ENCODE data around the gene TSR1.

The TSR1 gene

DNA sequence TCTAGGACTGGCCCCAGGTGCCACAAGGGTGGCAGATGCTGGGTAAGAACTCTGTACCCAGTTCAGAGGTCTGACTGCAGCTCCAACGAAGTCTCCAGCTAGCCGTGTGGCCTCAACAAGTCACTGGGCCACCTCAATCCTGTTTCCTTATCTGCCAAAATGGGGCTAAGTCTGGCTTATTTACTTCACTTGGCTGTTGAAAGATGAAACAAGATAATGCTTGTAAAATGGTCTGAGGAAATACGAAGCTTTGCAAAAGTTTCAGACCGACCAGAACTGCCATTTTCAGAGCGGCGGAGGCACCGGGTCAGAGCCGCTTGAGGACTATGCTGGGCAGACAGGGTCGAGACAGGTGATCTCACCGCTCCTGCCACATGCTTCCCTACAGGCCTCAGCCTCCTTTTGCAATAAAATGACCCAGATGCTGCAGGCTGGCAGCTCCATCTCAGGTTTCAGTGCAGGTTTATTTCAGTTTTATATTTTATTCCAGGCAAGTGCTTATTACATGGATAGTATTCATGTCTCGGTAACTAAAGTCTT lies 47.4 kb upstream of the TSR1 start:
- no peak overlapping the region for H3K27ac ChIP-seq (replicated peaks)
- no peak for DNase-seq (ENCODE audit: low read depth in 1 of 2, low spot score in 1 of 2)

DNA sequence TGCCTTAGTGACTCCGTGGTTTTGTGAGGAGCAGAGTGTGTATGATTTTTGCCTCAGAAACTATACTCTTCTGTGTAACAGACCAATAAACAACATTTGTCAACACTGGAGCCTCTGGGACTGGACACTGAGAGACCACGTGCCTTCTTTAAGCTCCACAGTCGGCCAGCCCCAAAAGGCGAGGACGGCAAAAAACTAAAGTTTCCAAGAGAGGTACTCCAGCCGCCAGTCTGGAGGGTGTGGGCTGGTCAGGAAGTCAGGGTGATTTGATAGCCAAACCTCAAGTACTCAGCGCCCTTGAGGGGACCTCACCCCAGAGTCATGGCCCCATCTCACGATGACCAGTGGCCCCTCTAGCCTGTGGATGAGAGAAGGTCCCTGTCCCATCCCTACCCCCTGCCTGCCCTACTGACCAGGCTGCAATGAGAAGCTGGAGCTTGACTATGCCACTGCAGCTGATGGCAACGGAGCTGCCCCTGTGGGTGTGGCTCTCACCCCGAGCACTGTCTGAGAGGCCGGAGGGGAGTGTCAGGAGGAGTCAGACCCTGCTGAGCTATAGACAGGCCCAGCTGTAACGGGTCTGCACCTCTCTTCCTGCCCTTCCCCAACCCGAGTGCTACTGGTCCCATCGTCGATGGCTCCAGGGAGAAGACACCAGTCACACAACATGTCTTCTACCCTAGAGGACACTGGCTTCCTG lies 44.8 kb upstream of the TSR1 start:
- Histone ChIP-seq H3K4me3 (replicated peaks; ENCODE audit: insufficient read depth, low read length) (no peak overlapping the region), H3K27me3 (ENCODE audit: insufficient read depth, poor library complexity, severe bottlenecking) (no peaks in the 10 kb centered on the region), H3K27ac (replicated peaks) (no peak overlapping the region)
- DNase-seq (ENCODE audit: low read depth in 1 of 2, low spot score in 1 of 2): no peak
- TF ChIP-seq POLR2AphosphoS5 (IDR thresholded peaks at IDR 0.05; ENCODE audit: low read depth) (no peak), GABPA (IDR thresholded peaks at IDR 0.05; ENCODE audit: low read depth) (no peak), SPI1 (IDR thresholded peaks at IDR 0.05; ENCODE audit: borderline replicate concordance, low read depth) (no peak)
- TF ChIP-seq, protein P1, sequence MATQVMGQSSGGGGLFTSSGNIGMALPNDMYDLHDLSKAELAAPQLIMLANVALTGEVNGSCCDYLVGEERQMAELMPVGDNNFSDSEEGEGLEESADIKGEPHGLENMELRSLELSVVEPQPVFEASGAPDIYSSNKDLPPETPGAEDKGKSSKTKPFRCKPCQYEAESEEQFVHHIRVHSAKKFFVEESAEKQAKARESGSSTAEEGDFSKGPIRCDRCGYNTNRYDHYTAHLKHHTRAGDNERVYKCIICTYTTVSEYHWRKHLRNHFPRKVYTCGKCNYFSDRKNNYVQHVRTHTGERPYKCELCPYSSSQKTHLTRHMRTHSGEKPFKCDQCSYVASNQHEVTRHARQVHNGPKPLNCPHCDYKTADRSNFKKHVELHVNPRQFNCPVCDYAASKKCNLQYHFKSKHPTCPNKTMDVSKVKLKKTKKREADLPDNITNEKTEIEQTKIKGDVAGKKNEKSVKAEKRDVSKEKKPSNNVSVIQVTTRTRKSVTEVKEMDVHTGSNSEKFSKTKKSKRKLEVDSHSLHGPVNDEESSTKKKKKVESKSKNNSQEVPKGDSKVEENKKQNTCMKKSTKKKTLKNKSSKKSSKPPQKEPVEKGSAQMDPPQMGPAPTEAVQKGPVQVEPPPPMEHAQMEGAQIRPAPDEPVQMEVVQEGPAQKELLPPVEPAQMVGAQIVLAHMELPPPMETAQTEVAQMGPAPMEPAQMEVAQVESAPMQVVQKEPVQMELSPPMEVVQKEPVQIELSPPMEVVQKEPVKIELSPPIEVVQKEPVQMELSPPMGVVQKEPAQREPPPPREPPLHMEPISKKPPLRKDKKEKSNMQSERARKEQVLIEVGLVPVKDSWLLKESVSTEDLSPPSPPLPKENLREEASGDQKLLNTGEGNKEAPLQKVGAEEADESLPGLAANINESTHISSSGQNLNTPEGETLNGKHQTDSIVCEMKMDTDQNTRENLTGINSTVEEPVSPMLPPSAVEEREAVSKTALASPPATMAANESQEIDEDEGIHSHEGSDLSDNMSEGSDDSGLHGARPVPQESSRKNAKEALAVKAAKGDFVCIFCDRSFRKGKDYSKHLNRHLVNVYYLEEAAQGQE (IDR thresholded peaks at IDR 0.05; ENCODE audit: insufficient replicate concordance, low read depth): no peak
- TF ChIP-seq, protein P2, sequence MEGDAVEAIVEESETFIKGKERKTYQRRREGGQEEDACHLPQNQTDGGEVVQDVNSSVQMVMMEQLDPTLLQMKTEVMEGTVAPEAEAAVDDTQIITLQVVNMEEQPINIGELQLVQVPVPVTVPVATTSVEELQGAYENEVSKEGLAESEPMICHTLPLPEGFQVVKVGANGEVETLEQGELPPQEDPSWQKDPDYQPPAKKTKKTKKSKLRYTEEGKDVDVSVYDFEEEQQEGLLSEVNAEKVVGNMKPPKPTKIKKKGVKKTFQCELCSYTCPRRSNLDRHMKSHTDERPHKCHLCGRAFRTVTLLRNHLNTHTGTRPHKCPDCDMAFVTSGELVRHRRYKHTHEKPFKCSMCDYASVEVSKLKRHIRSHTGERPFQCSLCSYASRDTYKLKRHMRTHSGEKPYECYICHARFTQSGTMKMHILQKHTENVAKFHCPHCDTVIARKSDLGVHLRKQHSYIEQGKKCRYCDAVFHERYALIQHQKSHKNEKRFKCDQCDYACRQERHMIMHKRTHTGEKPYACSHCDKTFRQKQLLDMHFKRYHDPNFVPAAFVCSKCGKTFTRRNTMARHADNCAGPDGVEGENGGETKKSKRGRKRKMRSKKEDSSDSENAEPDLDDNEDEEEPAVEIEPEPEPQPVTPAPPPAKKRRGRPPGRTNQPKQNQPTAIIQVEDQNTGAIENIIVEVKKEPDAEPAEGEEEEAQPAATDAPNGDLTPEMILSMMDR (IDR thresholded peaks at IDR 0.05; ENCODE audit: insufficient read depth, low read length): no peak

More for the DNA sequence above, 47.4 kb upstream of the TSR1 start:
- TF ChIP-seq GABPA (IDR thresholded peaks at IDR 0.05; ENCODE audit: low read depth) (no peak), SPI1 (IDR thresholded peaks at IDR 0.05; ENCODE audit: borderline replicate concordance, low read depth) (no peak), POLR2AphosphoS5 (IDR thresholded peaks at IDR 0.05; ENCODE audit: low read depth) (no peak)
- TF ChIP-seq, protein P2 (IDR thresholded peaks at IDR 0.05; ENCODE audit: insufficient read depth, low read length): no peak
- TF ChIP-seq, protein P1 (IDR thresholded peaks at IDR 0.05; ENCODE audit: insufficient replicate concordance, low read depth): no peak
- Histone ChIP-seq H3K4me3 (replicated peaks; ENCODE audit: insufficient read depth, low read length) (no peak overlapping the region), H3K27me3 (ENCODE audit: insufficient read depth, poor library complexity, severe bottlenecking) (no peaks in the 10 kb centered on the region)

DNA sequence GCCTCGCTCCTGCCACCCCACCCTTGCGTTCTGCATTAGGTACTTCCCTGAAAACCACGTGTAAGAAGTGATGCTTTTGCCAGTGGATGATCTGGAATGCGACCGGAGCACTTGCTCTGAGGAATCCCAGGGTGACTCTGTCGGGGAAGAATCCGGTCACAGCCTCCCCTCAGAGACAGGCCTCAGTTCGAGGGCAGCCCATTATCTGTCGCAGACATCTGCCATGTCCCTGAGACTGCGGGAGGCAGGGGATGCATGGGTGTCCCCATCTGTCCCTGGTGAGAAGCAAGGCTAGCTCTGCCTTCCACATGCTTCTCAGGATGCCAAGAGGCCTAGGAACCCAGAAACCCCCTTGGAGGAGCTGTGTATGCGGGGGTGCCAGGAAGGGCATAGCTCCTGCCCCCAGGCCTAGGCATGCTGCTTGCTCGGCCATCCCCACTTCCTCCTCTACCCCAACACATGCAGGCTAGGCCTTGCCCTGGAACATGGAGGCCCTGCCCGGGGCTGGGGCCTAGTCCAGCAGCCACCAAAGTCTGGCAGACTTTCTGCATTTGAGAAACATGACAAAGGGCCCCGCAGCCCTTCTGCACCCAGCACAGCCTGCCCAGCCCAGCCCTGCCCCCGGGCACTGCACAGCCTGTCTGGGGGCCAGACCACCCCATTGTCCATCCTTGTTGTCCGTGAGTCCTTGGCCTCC lies 44.1 kb upstream of the TSR1 start:
- TF ChIP-seq, protein P1 (IDR thresholded peaks at IDR 0.05; ENCODE audit: insufficient replicate concordance, low read depth): no peak
- TF ChIP-seq SPI1 (IDR thresholded peaks at IDR 0.05; ENCODE audit: borderline replicate concordance, low read depth) (no peak), GABPA (IDR thresholded peaks at IDR 0.05; ENCODE audit: low read depth) (no peak), POLR2AphosphoS5 (IDR thresholded peaks at IDR 0.05; ENCODE audit: low read depth) (no peak)
- TF ChIP-seq, protein P2 (IDR thresholded peaks at IDR 0.05; ENCODE audit: insufficient read depth, low read length): no peak
- Histone ChIP-seq H3K27me3 (ENCODE audit: insufficient read depth, poor library complexity, severe bottlenecking) (no peaks in the 10 kb centered on the region), H3K4me3 (replicated peaks; ENCODE audit: insufficient read depth, low read length) (no peak overlapping the region), H3K27ac (replicated peaks) (no peak overlapping the region)
- DNase-seq (ENCODE audit: low read depth in 1 of 2, low spot score in 1 of 2): no peak

Measured in HL-60 (cell line).